GM19351 (cell line): ENCODE results near the gene TGM5.
"Not testable (repeated sequence)": the region's sequence is repeated elsewhere in the genome, so short reads cannot be mapped to it uniquely, and the experiment has no call there.

Source experiments
- ATAC-seq: cut with Tn5 transposase; IDR thresholded peaks from one replicate; pipeline ENCODE4 v1.9.1; 2021; ENCODE audit warnings: mild to moderate bottlenecking, moderate library complexity; ENCODE audit not compliant: unreplicated experiment

TGM5 gene

DNA sequence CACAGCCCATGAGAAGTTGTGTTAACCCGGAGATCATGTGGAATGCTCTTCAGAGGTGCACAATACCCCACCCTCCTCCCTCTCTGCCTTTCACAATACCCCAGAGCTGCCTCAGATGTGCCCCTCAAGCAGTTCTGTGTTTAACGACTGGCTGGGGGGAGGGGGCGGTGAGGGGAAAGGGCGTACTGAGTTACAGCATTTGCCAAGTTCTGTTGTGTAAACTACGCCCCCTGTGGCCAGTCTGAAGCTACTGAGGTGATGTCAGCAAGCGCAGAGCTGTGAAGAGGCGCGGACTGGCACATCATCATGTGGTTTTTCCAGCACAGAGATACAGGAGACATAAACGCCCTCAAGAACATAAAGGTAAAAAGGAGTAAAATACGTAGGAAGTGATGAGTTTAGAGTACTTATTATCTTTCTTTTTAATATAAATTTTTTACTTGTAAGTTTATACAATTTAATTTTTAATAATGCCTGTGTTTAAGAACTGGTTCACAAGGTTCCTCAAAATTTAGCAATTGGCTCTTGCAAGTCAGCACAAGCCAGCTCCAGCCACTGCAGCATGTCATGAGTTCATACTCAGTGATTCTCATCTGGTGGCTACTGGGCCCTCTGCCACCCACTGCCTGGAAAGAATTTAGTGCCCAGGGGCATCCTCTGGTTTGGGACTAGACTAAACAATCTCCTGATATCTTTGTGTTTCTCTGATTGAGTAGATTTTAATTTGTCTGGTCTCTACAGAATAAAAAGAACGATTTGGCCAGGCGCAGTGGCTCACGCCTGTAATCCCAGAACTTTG is 47.6 kb downstream of the TGM5 start:
- no peak for ATAC-seq

DNA sequence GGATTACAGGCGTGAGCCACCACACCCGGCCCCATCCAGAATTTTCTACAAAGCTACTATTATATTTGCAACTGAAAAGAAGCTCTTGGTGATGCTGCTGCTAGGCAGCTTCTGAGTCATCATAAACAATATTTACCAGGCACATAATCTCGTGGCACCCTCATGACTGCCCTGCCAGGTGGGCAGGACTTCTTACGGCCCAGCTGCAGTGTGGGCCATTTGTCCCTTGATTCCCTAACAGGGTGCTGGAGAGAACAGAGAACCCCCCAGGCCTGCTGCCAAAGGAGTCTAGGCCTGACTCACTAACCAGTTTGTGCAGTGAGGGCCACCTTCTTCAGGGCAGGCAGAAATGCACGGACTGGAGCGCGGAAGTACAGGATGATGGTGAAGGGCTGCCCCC is 50.8 kb downstream of the TGM5 start:
- ATAC-seq = no peak

DNA sequence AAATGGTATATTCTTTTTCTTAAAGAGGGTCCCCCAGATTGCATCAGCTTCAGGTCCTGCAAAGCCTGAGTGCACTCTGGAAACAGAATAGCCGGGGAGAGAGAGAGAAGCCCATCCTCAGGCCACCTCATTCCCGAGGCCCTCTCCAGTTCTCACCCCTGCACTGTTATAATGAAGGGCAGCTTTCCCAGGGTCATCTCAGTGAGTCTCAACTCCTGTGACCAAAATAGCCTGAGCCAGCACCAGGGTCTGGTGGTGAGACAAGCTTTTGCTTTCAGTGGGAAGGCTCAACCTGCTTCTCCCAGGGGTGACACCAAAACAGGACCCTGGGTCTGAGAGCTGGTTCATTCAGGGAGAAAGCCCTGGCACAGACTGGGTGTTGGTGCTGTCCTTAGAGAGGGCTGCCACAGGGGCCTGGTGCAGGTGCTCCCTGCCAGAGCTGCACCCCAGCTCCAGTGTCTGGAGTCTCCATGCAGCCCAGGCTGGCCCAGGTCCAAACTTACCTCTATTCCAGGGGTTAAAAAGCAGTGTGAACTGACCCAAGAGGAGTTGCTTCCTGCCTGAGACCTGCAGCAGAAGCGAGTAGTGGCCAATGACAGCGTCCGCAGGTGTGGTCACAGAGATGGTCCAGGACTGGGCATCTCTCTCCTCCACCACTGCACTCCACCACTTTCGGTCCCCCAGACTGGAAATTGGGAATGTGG is 52.0 kb downstream of the TGM5 start:
- no peak for ATAC-seq

DNA sequence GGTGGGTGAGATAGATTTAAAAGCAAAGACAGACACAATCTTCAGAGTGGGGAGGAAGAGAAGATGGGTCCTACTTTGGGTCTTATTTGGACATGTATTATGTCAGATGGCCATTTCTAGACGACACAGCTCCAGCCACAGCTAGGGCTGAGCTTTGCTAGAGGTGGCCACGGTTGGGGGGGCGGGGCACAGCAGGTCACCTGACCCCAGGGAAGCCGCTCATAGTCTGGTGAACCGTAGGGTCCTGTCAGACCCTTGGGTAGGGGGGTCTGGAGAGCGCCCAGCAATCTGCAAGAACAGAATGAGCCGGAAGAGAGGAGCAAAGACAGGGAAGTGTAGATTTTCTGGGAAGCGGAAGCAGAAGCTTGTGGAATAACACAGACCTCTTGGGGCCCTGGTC is 52.6 kb downstream of the TGM5 start:
- ATAC-seq = no peak

DNA sequence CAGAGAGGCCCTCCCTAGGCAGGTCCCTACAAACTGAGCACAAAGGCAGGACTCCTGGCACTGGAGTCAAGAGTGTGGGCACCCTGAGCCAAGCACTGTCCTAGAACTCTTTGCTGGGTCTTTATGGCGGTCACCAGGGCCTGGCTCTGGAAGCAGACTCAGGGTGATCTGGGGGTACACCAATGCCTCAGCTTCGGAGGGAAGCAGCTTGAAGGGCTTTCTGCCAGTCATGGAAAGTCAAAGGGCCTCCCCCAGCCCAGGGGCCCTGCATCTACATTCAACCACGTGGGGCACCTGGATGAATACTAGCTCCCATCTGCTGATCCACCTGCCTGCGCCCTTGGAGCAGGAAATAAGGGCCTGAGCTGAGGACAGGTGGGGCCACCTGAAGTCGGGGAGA is 53.3 kb downstream of the TGM5 start:
- ATAC-seq = no peak

DNA sequence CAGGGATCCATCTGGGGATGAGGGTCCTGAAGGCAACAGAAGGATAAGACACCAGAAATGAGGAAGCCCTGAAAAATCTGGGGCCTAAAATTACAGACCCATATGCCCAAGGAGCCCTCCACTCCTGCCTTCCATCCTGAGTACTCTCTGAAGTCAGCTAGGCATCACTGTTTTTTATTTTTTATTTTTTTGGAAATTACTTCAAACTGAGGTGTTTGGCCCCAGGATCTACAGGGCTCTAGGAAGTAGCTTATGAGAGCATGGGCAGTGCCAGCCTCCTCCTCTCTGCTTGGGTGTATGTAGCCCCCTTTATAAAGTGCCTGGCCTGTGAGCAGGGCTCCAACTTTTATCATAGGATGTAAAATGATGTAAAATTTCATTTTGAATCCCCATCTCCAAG is 53.8 kb downstream of the TGM5 start:
- no peak for ATAC-seq

DNA sequence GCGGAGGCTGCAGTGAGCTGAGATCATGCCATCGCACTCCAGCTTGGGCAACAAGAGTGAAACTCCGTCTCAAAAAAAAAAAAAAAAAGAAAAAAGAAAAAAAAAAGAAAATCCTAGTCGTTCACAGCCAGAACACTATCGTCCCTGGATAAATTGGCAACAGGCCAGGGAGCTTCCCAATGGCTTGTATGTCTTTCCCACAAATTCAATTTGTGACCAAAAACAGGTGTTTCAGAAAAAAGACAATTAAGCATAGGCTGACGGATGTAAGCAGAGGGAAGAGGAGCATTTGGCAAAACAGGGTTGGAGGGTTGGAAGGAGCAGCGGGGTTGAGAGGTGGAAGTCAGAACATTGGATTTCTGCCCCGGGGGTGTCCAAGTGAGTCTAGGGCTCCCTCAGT is 54.4 kb downstream of the TGM5 start:
- ATAC-seq = no peak

DNA sequence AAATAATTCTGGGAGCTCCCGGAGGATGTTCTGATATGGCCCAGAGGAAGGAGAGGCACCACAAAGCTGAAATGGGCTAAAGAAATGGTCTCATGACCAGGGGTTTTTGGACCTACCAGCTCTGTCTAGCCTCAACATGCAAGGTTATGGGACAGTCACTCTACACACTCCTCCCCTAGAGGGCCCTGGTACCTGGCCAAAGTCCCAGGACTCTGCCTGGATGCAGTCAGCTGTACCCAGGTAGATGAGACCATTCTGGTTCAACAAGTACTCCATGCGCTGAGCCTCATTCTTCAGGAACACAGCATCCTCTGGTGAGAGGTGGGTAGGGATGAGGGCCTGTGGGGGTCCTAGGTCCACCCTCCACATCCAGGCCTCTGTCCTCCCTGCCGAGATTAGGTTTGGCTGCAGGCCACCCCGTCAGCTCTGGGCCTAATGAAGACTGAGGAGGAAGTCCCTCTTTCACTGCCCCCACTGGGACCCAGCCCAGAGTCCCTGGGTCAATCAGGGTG is 55.4 kb downstream of the TGM5 start:
- ATAC-seq = no peak

DNA sequence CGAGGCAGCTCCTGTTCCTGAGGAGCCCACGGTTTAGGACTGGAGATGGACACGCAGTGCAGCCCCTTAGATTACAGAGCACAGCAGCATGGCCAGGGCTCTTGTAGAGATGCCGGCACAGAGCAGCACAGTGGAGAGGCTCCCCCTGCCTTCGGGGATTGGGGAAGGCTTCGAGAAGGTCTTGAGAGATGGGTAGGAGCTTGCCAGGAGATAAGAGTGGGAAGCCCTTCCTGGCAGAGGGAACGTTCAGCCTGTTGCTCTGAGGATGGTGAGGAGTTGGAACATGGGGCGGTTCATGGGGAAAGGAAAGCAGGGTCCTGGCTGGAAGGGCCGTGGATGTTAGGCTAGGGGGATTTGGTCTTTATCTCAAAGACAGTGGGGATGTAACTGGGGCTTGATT is 55.9 kb downstream of the TGM5 start:
- ATAC-seq = no peak

DNA sequence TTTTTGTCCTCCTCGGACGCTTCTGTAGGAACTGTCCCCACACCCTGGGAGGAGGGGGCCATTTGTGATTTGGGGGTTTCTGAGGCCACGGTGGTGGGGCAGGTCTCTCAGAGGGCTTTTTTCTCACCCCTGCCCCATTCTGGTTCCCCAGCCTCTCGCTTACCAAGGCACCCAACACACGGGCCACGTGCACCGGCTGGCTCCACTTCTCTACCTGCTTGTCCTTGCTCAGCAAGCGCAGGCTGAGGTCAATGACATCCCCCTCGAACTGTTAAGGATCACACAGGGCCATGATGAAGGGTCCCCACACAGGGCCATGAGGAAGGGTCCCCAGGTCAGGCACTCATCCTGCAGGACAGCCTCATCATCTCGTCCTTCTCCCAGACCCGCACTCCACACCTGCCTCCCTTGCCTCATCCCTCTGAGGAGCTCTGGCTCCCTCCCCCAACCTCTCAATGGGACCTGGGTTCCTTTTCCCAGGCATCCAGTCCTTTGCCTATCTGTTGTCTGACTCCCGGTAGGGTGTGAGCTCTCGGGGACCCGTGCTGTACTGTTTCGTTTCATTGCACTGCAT is 56.5 kb downstream of the TGM5 start:
- no peak for ATAC-seq

DNA sequence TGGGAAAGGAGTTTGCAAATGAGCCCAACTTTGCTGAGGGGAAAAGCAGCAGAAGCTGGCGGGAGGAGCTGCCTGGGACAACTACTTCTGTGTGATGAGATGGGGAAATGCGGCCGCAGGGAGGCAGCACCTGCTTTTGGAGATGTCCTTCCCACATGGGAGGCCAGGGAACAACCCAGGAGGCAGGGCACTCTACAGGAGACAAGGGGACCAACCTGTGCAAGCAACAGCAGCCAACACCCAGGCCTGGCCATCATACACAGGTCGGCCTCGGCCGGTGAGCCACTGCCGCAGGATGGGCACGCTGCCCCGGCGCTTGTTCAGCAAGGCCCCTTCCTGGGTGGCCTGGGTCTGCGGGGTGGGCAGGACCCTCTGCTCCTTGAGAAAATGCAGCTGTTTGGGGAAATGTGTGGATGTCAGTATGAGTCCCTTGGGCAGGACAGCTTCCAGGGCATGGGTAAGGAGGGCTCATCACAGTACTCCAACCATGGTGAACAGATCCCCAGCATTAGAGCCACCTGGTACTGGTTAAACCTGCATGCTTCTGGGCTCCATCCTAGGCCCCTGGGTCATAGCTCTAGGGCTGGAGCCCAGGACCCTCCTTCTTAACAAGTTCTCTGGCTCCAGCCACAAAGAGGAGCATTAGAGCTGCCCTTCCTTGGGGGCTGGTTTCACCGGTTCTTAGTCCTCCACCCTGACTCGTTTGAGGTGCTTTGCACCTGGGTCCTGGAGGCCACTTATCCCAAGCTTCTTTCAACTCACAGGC is 57.5 kb downstream of the TGM5 start:
- ATAC-seq = no peak

DNA sequence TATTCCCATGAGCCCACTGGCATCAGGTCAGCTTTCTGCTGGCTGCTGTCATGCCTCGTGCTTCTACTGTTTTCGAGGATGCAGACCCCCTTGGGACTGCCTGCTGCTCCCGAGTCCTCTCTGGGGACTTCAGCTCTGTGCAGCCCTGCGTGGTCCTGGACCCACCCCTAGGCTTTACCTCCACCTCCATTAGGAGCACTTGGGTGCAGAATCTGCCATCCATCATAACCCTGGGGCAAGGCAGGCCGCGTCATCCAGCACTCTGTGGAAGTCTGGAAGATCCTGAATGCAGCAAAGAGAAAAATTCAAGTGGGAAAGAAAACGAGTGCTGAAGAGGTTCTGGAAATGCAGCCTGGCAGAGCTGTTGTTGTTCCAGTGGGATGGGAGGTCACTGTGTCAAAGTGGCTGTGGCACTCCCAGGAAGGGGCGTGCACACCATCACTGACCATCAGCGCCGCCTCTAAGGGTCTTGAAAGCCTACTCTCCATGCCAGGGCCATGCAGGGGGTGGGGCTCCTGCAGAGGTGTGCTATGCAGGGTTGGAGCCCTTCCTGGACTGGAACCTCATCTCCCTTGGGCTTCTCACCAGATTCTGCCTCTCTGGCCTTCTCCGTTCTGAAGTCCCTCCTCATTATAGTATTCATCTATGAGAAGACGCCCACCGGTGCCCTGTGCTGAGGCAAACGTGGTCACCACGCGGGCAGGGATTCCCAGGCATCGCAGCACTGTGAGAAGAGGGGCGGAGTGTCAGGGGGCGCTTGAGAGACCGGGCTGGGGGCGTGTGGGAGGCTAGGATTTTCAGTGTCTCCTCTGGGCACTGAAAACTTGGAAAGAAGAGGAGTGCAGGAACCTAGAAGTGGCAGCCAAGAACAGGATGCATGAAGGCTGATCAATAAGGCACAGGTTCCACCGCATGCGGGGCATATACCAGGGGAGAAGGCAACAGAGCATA is 58.4 kb downstream of the TGM5 start:
- ATAC-seq = no peak

DNA sequence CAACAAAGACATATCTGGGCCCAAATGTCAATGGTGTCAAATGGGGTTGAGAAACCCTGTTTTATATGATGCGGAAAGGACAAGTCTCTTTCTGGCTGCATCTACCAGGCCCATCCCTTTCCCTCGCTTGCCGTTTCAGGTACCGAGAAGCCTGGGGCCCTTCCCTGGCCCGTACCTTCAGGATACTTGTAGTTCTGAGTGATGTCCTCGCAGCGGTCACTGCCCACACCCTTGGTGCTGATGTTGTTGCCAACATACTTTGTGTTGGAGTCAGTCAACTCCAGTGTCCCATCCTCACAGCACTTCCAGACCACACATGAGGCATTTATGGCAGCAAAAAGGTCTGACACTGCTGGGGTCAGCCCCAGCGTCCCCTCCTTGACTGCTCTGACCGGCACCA is 59.7 kb downstream of the TGM5 start:
- ATAC-seq = no peak

DNA sequence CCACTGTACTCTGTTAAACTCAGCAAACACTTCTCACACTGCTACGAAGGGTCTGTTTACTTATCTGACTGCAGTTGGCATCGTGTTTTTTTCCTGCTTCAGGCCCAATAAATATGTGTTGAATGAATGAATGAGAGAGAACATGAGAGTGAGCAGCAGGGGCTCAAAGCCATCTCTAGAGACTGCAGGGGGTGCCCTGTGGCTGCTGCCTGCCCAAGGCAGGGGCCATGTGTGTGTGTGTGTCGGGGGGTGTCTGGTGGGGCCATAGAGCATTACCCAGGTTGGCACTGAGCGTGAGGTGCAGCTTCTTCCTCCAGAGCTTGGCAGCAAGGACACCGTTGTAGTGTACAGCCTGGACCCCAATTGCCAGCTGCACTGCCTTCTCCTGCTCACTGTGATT is 60.7 kb downstream of the TGM5 start:
- no peak for ATAC-seq

DNA sequence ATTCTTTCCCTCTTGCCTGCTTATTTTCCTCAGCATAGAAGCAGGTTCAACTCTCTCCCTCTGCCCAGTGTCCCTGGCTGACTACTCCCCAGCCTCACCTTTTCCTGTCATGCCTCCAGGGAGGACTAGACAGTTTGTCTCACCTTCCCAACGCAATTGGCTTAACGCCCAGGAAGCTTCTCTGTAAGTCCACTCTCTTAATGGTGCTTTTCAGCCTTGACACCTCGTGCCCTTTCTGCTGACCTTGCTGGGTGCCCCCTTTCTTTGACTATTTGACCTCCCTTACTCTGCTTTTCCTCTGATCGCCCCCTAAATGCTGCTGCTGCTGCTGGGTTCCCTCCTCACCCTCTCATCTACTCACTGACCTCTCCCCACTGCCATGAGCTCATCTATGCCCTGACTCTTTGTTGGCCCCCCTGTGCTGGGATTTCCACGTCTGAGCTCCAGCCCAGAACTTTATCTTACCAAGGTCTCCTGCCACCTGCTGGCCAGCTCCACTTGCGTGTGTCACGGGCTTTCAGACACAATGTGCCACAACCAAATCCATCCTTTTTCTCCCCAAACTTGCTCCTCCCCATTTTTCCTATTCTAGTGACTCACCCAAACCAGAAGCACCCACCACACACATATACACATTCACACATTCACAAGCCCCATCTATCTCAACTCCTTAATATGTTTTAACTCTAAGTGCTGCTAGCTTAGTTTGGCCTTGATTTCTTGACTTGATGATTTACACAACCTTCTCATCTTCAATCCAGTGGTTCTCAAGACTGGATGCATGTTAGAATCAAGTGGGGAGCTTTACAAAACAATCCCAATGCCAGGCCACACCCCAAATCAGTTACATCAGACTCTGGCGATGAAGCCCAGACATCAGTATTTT is 62.5 kb downstream of the TGM5 start:
- no peak for ATAC-seq

DNA sequence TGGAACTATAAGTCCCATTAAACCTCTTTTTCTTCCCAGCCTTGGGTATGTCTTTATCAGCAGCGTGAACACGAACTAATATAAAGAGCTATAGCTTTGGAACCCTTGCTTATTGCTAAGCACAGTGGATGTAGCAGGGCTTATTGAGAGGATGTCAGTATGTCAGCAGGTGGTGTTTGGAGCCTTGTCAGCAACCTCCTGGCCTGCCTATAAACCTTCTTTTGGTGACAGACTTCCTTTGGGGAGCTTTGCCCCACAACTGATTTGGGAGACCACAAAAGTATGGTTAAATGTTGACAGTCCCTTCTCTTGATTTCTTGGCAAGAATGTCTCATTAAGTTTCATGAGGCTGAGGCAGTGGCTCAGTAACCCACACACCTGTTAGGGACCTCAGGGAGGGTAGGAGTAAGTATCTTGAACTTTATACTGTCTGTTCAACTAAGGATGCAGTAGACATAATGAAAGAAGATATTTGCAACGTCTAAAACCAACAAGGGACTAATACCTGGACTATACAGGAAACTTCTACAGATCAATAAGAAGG is 66.7 kb downstream of the TGM5 start:
- ATAC-seq = no peak

DNA sequence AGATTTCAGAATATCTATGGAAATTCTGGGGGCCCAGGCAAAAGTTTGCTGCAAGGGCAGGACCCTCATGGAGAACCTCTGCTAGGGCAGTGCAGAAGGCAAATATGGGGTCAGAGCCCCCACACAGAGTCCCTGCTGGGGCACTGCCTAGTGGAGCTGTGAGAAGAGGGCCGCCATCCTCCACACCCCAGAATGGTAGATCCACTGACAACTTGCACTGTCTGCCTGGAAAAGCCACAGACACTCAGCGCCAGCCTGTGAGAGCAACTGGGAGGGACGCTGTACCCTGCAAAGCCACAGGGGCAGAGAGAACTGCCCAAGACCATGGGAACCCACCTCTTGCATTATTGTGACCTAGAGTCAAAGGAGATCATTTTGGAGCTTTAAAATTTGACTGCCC is 67.7 kb downstream of the TGM5 start:
- ATAC-seq = no peak

DNA sequence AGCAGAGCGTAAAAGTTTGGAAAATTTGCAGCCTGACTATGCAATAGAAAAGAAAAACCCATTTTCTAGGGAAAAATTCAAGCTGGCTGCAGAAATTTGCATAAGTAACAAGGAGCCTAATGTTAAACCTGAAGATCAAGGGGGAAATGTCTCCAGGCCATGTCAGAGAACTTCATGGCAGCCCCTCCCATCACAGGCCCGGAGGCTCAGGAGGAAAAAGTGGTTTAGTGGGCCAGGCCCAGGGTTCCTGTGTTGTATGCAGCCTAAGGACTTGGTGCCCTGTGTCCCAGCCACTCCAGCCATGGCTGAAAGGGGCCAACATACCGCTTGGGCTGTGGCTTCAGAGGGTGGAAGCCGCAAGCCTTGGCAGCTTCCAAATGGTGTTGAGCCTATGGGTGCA is 68.2 kb downstream of the TGM5 start:
- ATAC-seq = not testable (repeated sequence)

DNA sequence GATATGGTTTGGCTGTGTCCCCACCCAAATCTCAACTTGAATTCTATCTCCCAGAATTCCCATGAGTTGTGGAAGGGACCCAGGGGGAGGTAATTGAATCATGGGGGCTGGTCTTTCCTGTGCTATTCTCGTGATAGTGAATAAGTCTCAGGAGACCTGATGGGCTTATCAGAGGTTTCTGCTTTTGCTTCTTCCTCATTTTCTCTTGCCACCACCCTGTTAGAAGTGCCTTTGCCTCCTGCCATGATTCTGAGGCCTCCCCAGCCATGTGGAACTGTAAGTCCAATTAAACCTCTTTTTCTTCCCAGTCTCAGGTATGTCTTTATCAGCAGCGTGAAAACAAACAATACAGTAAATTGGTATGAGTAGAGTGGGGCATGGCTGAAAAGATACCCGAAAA is 69.0 kb downstream of the TGM5 start:
- not testable (repeated sequence) for ATAC-seq
